H1 (cell line): ENCODE results near the gene ARHGEF38. TPM values are rescaled to one million over a fixed set of nuclear protein-coding genes. Genes with fewer than 3 reads are reported as not detected.

Experiments used
- CTCF ChIA-PET: fragments of 300-600 bp; sonication (Branson Sonifier 250); formaldehyde crosslinking; loops from one replicate; lab custom pipeline; 2021; ENCODE audit not compliant: partially characterized antibody; lab: Charles Lee
- POLR2A ChIA-PET: fragments of 300-600 bp; sonication (Branson Sonifier 250); formaldehyde crosslinking; loops from one replicate; lab custom pipeline; 2021; ENCODE audit warnings: inconsistent platforms; ENCODE audit not compliant: partially characterized antibody; lab: Charles Lee
- DNase-seq, 2 experiments: peaks; one replicate each; pipeline versions ENCODE4 v3.0.0 to v3.0.0-alpha.2; 2010 to 2022; ENCODE audit warnings: low spot score in 2 of 2, low read depth in 1 of 2, mixed read lengths in 1 of 2
- FAIRE-seq: peaks from 2 replicates; lab custom pipeline; 2011; peaks lifted over from hg19 to GRCh38; lab: Jason Lieb, UNC
- H2AFZ ChIP-seq: 2 replicates; pipeline ENCODE4 v1.8.1; 2012; ENCODE audit warnings: low read length, inconsistent platforms
- H2AK5ac ChIP-seq: 2 replicates; pipeline ENCODE4 v1.6.1; 2013; ENCODE audit warnings: low read depth, low read length
- H2BK120ac ChIP-seq: replicated peaks from 2 replicates; pipeline ENCODE3; 2013; ENCODE audit warnings: low read depth, low read length, inconsistent platforms
- H2BK12ac ChIP-seq: 2 replicates; pipeline ENCODE4 v1.6.1; 2013; ENCODE audit warnings: low read depth, low read length
- H2BK15ac ChIP-seq: 2 replicates; pipeline ENCODE4 v1.6.1; 2013; ENCODE audit warnings: low read length
- H2BK20ac ChIP-seq: 2 replicates; pipeline ENCODE4 v1.6.1; 2013; ENCODE audit warnings: low read length
- H2BK5ac ChIP-seq: 2 replicates; pipeline ENCODE4 v1.6.1; 2013; ENCODE audit warnings: low read depth, low read length
- H3K14ac ChIP-seq: 2 replicates; pipeline ENCODE4 v1.6.1; 2013; ENCODE audit warnings: inconsistent platforms; ENCODE audit not compliant: insufficient read length
- H3K18ac ChIP-seq: 2 replicates; pipeline ENCODE4 v1.6.1; 2013; ENCODE audit warnings: low read length; ENCODE audit errors: extremely low read depth
- H3K23ac ChIP-seq: 2 replicates; pipeline ENCODE4 v1.6.1; 2013; ENCODE audit warnings: inconsistent platforms; ENCODE audit not compliant: insufficient read length
- H3K23me2 ChIP-seq: 2 replicates; pipeline ENCODE4 v1.6.1; 2013; ENCODE audit warnings: low read depth, low read length
- H3K27ac ChIP-seq: 2 replicates; pipeline ENCODE4 v1.6.1; 2011; ENCODE audit warnings: low read depth, low read length, inconsistent platforms
- H3K27me3 ChIP-seq, 4 experiments: replicated peaks in 1 of 4; 1 replicate in 1 of 4; 2 replicates in 3 of 4; pipeline versions ENCODE4 v1.6.1 to v1.8.1; 2011 to 2013; ENCODE audit warnings: low read length in 3 of 4, mild to moderate bottlenecking in 3 of 4, inconsistent platforms in 2 of 4, mixed read lengths in 2 of 4, moderate library complexity in 1 of 4; ENCODE audit not compliant: control insufficient read depth in 3 of 4, insufficient read depth in 3 of 4; ENCODE audit errors: extremely low read depth in 1 of 4
- H3K36me3 ChIP-seq, 4 experiments: 2 replicates each; pipeline versions ENCODE4 v1.6.1 to v1.8.1; 2011 to 2013; ENCODE audit warnings: mild to moderate bottlenecking in 4 of 4, low read length in 3 of 4, moderate library complexity in 2 of 4, control low read depth in 1 of 4, inconsistent platforms in 1 of 4; ENCODE audit not compliant: insufficient read depth in 4 of 4, control insufficient read depth in 2 of 4
- H3K4ac ChIP-seq: replicated peaks from 2 replicates; pipeline ENCODE3; 2013; ENCODE audit warnings: low read length, low read depth, mixed read lengths, inconsistent platforms; ENCODE audit not compliant: insufficient read length
- H3K4me1 ChIP-seq, 4 experiments: replicated peaks in 1 of 4; 1 replicate in 1 of 4; 2 replicates in 3 of 4; pipeline versions ENCODE4 v1.6.1 to v1.8.1; 2011 to 2013; ENCODE audit warnings: low read length in 3 of 4, inconsistent platforms in 2 of 4, mixed read lengths in 1 of 4; ENCODE audit not compliant: insufficient read depth in 4 of 4, control insufficient read depth in 3 of 4
- H3K4me2 ChIP-seq, 2 experiments: 2 replicates each; pipeline versions ENCODE4 v1.6.1 to v1.8.1; 2011 to 2013; ENCODE audit warnings: low read depth in 2 of 2, low read length in 2 of 2, control low read depth in 1 of 2, inconsistent platforms in 1 of 2, mild to moderate bottlenecking in 1 of 2; ENCODE audit not compliant: insufficient read depth in 1 of 2
- H3K4me3 ChIP-seq, 4 experiments: fragments of 200-600, 300-600 bp in 1 of 4; sonication (generic), shearing (Covaris generic), sonication (Bioruptor Twin) in 1 of 4; 2 replicates each; pipeline versions ENCODE4 v1.5.1 to v1.8.1; 2011 to 2016; ENCODE audit warnings: low read length in 4 of 4, low read depth in 3 of 4, control low read depth in 2 of 4, inconsistent platforms in 2 of 4, mild to moderate bottlenecking in 2 of 4, mixed read lengths in 1 of 4, moderate library complexity in 1 of 4; ENCODE audit not compliant: insufficient read depth in 2 of 4; ENCODE audit errors: extremely low read depth in 1 of 4
- H3K56ac ChIP-seq: replicated peaks from 2 replicates; pipeline ENCODE3; 2013; ENCODE audit warnings: low read depth, mild to moderate bottlenecking, mixed read lengths, low read length, inconsistent platforms; ENCODE audit not compliant: insufficient read length
- H3K79me1 ChIP-seq: 2 replicates; pipeline ENCODE4 v1.6.1; 2013; ENCODE audit warnings: low read depth, low read length, control low read depth
- H3K79me2 ChIP-seq, 2 experiments: 2 replicates each; pipeline versions ENCODE4 v1.6.1 to v1.8.1; 2012 to 2013; ENCODE audit warnings: low read length in 2 of 2, mild to moderate bottlenecking in 2 of 2, inconsistent platforms in 1 of 2; ENCODE audit not compliant: insufficient read depth in 2 of 2, control insufficient read depth in 1 of 2
- H3K9ac ChIP-seq, 4 experiments: replicated peaks in 1 of 4; 1 replicate in 1 of 4; 2 replicates in 3 of 4; pipeline versions ENCODE4 v1.6.1 to v1.8.1; 2011 to 2013; ENCODE audit warnings: low read depth in 3 of 4, low read length in 3 of 4, control low read depth in 2 of 4, mild to moderate bottlenecking in 2 of 4, moderate library complexity in 2 of 4, inconsistent platforms in 1 of 4; ENCODE audit errors: extremely low read depth in 1 of 4
- H3K9me3 ChIP-seq, 2 experiments: 2 replicates each; pipeline versions ENCODE4 v1.6.1 to v1.8.1; 2012 to 2013; ENCODE audit warnings: mild to moderate bottlenecking in 2 of 2, moderate library complexity in 2 of 2, control low read depth in 1 of 2, inconsistent platforms in 1 of 2, low read depth in 1 of 2, low read length in 1 of 2, mixed read lengths in 1 of 2; ENCODE audit not compliant: insufficient read depth in 2 of 2
- H4K20me1 ChIP-seq, 2 experiments: replicated peaks in 1 of 2; 2 replicates each; pipeline versions ENCODE3 to v1.8.1; 2011 to 2013; ENCODE audit warnings: inconsistent platforms in 2 of 2, low read length in 2 of 2, mild to moderate bottlenecking in 1 of 2; ENCODE audit not compliant: insufficient read depth in 2 of 2, control insufficient read depth in 1 of 2
- H4K5ac ChIP-seq: 2 replicates; pipeline ENCODE4 v1.6.1; 2013; ENCODE audit warnings: low read length, low read depth, mixed read lengths, inconsistent platforms; ENCODE audit not compliant: insufficient read length
- H4K8ac ChIP-seq: 2 replicates; pipeline ENCODE4 v1.8.0; 2013; ENCODE audit warnings: mild to moderate bottlenecking, moderate library complexity, low read length, inconsistent platforms; ENCODE audit not compliant: insufficient read depth; ENCODE audit errors: extremely low read depth
- H4K91ac ChIP-seq: replicated peaks from 2 replicates; pipeline ENCODE3; 2013; ENCODE audit warnings: low read length, mixed read lengths, inconsistent platforms; ENCODE audit not compliant: insufficient read length
- BRCA1 ChIP-seq: IDR thresholded peaks from 2 replicates; pipeline ENCODE4 v1.6.1; 2012; ENCODE audit warnings: low read depth, low read length, improper control_type of control experiment
- CBX5 ChIP-seq: fragments of 300-800, 300-1000 bp; sonication (generic); IDR thresholded peaks from 2 replicates; pipeline ENCODE4 v1.7.1; 2016; ENCODE audit warnings: antibody characterized with exemption, low read length, low read depth
- CEBPB ChIP-seq: IDR thresholded peaks from 2 replicates; pipeline ENCODE4 v1.6.1; 2012; ENCODE audit warnings: low read depth, low read length
- GABPA ChIP-seq: IDR thresholded peaks from 2 replicates; pipeline ENCODE4 v1.6.1; 2011; ENCODE audit warnings: mild to moderate bottlenecking, low read length, moderate library complexity, borderline replicate concordance; ENCODE audit not compliant: insufficient read depth
- KDM1A ChIP-seq: fragments of 200-600, 300-600 bp; sonication (generic); IDR thresholded peaks from 2 replicates; pipeline ENCODE4 v1.7.1; 2016; ENCODE audit warnings: mild to moderate bottlenecking, low read length, borderline replicate concordance
- POLR2A ChIP-seq, 2 experiments: IDR thresholded peaks; 1 replicate in 1 of 2; 2 replicates in 1 of 2; pipeline ENCODE4 v1.6.1; 2011; ENCODE audit warnings: low read depth in 2 of 2, low read length in 2 of 2, mild to moderate bottlenecking in 2 of 2; ENCODE audit errors: control extremely low read depth in 1 of 2
- RAD21 ChIP-seq, 2 experiments: IDR thresholded peaks in 1 of 2; conservative IDR thresholded peaks in 1 of 2; 2 replicates each; pipeline ENCODE4 v1.6.1; 2011; ENCODE audit warnings: low read depth in 2 of 2, low read length in 2 of 2, improper control_type of control experiment in 1 of 2, inconsistent platforms in 1 of 2, mild to moderate bottlenecking in 1 of 2, moderate library complexity in 1 of 2
- SP1 ChIP-seq: IDR thresholded peaks from 2 replicates; pipeline ENCODE4 v1.6.1; 2011; ENCODE audit warnings: low read depth, low read length
- TCF12 ChIP-seq: IDR thresholded peaks from 2 replicates; pipeline ENCODE4 v1.6.1; 2011; ENCODE audit warnings: low read depth, mild to moderate bottlenecking, low read length
- WGBS, 2 experiments: shearing (Covaris generic) in 1 of 2; methylation state at CpG; one replicate each; pipeline versions ENCODE4 v1.1.6 to v1.1.7; 2013 to 2015; ENCODE audit warnings: low lambda C conversion rate in 2 of 2, mixed read lengths in 2 of 2, inconsistent platforms in 1 of 2, low coverage in 1 of 2, missing lambda C conversion rate in 1 of 2; ENCODE audit not compliant: insufficient replicate concordance in 2 of 2, insufficient coverage in 1 of 2, insufficient read length in 1 of 2; ENCODE audit errors: extremely low coverage in 1 of 2, missing lambda C conversion rate in 1 of 2; 5-methylcytosine and 5-hydroxymethylcytosine counted together
- polyA plus RNA-seq, 7 experiments: library from polyadenylated mRNA; depleted of rRNA in 3 of 7; stranded (reverse) in 5 of 7; unstranded in 2 of 7; fragments of >200 nt in 5 of 7; fragments of 200-250 nt in 2 of 7; gene quantifications; 1 replicate in 5 of 7; 2 replicates in 1 of 7; 4 replicates in 1 of 7; pipeline versions ENCODE4 v1.2.1 to v1.2.3, GENCODE V29; 2011 to 2013; ENCODE audit warnings: missing spikeins in 2 of 7, mixed read lengths in 2 of 7
- total RNA-seq: library from RNA; stranded (reverse); fragmentation: NEBNext Ultra II Directional; extraction: Animal tissue kit (Norgen Biotek cat#: 25700); gene quantifications from 2 replicates; pipeline ENCODE4 v1.2.1, GENCODE V29; 2021

The ARHGEF38 gene
- total and polyA plus RNA-seq, 2 of the 8 experiments (the other 6 are each of a cell fraction or from before 2014, with no cell fraction given) = not detected

DNA sequence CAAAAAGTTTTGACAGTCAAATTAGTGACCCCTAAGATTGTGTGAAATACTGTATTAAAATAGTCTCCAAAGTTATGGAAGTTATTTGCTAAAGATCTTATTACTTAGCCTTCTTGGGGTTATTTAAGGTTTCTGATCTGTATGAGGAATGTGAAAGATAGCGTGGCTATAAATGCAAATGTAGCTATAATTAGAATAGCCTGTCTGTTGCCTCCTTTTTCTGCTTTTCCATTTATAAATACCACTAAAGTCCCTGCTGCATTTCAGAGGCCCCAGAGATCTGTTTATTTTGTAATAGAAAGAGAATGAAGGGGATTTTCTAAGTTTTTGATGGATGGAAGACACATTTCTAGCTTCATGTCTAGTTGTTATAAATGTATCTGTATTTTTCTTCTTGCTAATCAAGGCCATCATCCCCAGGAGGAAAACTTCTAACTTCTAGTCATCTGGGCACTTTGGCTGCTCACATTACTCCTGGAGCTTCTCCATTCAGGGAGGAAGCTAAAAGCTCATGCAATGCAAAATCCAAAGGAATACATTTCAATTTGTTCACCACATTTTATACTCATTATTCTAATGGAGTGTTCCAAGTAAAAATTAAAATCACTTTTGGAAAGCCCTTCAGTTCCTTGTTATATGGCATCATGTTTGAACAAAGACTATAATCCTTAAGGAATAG is 82.1 kb downstream of the ARHGEF38 start:
- WGBS, 2 experiments = 88% methylated on average over 1 of the region's 1 CpG; no CpG with 5 or more reads in 1 of the 2 experiments
- no peak overlapping the region for H2BK12ac ChIP-seq

More for the DNA sequence above, 82.1 kb downstream of the ARHGEF38 start:
- H2BK5ac ChIP-seq = no peak overlapping the region
- no peak overlapping the region for H3K23ac ChIP-seq
- no peak overlapping the region for H2BK120ac ChIP-seq
- H3K79me1 ChIP-seq = no peaks in the 10 kb centered on the region
- H3K4me3 ChIP-seq = no peak overlapping the region
- CTCF ChIA-PET = no interaction called here
- H3K14ac ChIP-seq = no peak overlapping the region
- no peak overlapping the region for H3K4me2 ChIP-seq
- no peak overlapping the region for H3K18ac ChIP-seq
- peaks cover 0 to 4% (median 0%) of the 10 kb centered on the region in 4 experiments; a peak in 2 of 7 replicates for H3K4me1 ChIP-seq
- H2BK15ac ChIP-seq = no peak overlapping the region
- no peaks in the 10 kb centered on the region for H3K23me2 ChIP-seq
- H3K27ac ChIP-seq = no peak overlapping the region
- H3K9me3 ChIP-seq = no peaks in the 10 kb centered on the region
- POLR2A ChIA-PET = no interaction called here
- H3K56ac ChIP-seq = no peak overlapping the region
- TF ChIP-seq POLR2A (IDR thresholded peaks at IDR 0.05; ENCODE audit: control extremely low read depth in 1 of 2, low read depth in 2 of 2, low read length in 2 of 2) (no peak), CBX5 (no peak), CEBPB (no peak), TCF12 (no peak), RAD21 (IDR thresholded peaks at IDR 0.05 in 1 of 2, conservative IDR thresholded peaks at IDR 0.05 in 1 of 2; ENCODE audit: low read depth in 2 of 2, low read length in 2 of 2) (no peak), SP1 (no peak), BRCA1 (no peak), GABPA (no peak), KDM1A (no peak)
- no peak overlapping the region for H2AK5ac ChIP-seq
- no peaks in the 10 kb centered on the region for H3K79me2 ChIP-seq
- no peak overlapping the region for H4K5ac ChIP-seq
- no peak overlapping the region for H2BK20ac ChIP-seq
- no peaks in the 10 kb centered on the region for H3K27me3 ChIP-seq
- H4K20me1 ChIP-seq = no peaks in the 10 kb centered on the region
- DNase-seq (no peak), FAIRE-seq (no peak)
- no peak overlapping the region for H2AFZ ChIP-seq
- H3K36me3 ChIP-seq = no peaks in the 10 kb centered on the region
- H3K4ac ChIP-seq = no peak overlapping the region
- H3K9ac ChIP-seq = no peak overlapping the region
- H4K91ac ChIP-seq = no peak overlapping the region
- H4K8ac ChIP-seq = no peak overlapping the region
